Fibroblast of skin of back (primary cell): ENCODE measurements around the gene DUSP9.
"Not testable (repeated sequence)": the region's sequence is repeated elsewhere in the genome, so short reads cannot be mapped to it uniquely, and the experiment has no call there.

Experiments
- DNase-seq: peaks from one replicate; pipeline ENCODE4 v3.0.0-alpha.2; 2013

Gene DUSP9

GRCh38 chrX:153673428-153674218 is 26.6 kb downstream of the DUSP9 start, which contains the start of gene PNCK:
Gene PNCK (minus strand): TSS chrX:153673813. CDS start chrX:153673076, 737 bp downstream.
- DNase-seq = no peak

GRCh38 chrX:153674219-153674851 is 27.3 kb downstream of the DUSP9 start:
- DNase-seq = no peak

DNA sequence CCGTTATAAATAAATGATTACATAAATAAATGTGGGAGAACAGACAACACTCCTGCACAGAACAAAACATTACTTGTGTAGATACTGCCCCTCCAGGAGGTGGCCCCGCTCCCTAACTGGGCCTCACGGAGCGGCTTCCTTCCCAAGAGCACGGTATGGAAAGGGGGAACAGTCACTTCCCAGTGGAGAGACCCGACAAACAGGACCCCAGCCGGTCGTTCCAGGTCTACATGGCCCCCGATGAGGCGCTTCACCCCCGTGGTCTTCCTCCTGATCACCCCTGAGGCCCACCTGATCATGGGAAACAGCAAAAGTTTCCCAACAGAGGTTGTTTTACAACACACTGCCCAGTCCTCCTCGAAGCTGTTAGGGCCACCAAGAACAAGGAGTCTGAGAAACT is 34.2 kb downstream of the DUSP9 start:
- no peak for DNase-seq

GRCh38 chrX:153683486-153683885 is 36.5 kb downstream of the DUSP9 start:
- not testable (repeated sequence) for DNase-seq

DNA sequence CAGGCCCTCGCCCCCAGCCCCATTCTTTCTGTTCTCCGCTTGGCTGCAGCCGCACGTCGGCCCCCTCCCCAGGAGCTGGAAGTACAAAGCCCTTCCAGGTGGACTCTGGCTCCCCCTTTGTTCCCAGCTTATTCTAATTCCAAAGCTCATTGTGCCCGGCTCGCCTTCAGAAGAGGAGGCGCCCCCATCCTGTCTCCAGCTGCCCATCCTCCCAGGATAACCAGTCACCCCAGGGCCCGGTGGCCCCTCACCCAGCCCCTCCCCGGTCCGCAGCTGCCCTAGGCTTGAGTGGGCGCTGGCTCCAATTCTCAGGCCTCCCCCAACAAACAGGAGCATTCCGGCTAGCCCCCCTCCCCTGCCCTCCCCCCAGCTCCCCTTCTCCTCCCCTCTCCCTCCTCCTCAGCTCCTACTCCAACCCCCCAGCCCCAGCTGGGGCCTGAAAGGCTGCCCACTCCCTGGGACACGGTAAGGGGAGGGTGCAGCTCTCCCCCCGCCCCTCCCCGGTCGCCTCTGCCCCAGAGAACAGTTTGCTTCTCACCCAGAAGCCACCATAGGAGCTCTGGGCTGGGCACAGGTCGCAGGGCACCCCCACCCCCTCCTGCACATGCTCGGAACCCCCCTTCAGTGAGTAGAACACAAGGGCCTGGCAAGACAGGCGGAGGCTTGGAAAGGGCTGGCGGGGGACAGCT is 37.6 kb downstream of the DUSP9 start:
- DNase-seq = no peak

GRCh38 chrX:153685156-153685536 is 38.1 kb downstream of the DUSP9 start:
- no peak for DNase-seq

DNA sequence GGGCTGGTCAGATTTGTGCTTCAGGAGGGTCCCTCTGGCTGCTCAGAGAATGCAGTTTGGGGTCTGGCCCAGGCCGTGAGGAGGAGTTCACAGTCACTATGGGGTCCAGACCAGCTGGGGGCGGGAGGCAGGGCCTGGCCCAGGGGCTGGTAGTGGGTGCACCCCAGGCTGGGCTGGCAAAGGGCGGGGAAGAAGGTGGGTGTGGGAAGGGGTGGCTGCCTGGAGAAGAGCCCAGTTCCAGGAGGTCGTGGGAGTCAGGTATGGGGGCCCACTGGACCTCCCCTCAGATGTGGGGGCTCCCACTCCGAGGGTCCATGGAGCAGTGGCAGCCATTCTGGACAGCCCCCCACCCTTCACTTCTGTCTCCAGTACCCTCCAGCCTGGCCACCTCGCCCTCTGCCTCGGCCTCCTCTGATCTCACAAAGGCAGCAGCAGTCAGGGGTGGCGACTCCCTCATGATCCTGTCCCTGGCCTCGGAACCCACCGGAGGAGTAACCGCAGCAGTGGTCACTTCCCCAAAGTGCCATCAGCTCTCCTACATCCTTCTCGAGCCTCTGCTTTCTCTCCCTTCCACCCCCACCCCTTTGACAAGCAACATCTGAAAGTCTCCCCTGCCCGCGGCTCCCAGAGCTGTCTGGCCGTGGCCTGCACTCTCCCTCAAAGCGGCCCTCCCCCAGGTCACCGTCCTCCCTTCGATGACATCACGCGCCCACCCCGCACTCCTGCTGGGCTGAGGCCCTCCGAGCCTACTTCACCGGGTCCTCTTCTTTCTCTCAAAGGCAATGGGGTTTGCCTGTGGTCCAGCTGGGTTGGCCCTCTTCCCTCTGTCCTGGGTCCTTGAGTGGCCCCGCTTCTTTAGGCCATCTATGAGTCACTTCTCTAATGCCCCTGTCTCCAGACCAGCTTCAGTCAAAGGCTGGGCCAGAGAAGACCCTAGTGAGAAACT is 39.0 kb downstream of the DUSP9 start:
- no peak for DNase-seq

DNA sequence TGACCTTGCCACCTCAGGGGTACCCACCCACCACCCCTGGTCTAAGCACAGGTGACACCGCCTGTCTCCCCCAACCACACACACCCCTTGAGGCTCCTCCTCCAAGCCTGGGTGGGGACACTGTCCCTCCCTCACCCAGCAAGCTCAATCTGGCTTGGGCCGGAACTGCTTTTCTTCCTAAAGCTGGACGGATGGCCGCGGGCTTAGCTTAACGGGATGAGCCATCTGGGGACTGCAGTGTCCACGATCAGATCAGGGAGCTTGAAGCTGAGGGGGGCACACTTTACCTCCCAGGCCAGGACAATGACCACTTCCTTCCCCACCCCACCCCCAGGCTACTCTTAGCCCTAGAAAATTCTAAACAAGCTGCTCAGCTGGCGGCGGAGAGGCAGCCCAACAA is 39.7 kb downstream of the DUSP9 start:
- DNase-seq = no peak

- DNase-seq = peak; percentile 65
Observed at GRCh38 chrX:153687121-153688039, 40.4 kb downstream of the DUSP9 start, which contains the start of gene SLC6A8. Gene SLC6A8 (plus strand): TSS chrX:153687926. CDS start chrX:153688575, 649 bp downstream.

- DNase-seq = no peak
Observed at GRCh38 chrX:153688071-153688470, 41.1 kb downstream of the DUSP9 start.

- DNase-seq = no peak
Observed at GRCh38 chrX:153688506-153688905, 41.5 kb downstream of the DUSP9 start.

DNA sequence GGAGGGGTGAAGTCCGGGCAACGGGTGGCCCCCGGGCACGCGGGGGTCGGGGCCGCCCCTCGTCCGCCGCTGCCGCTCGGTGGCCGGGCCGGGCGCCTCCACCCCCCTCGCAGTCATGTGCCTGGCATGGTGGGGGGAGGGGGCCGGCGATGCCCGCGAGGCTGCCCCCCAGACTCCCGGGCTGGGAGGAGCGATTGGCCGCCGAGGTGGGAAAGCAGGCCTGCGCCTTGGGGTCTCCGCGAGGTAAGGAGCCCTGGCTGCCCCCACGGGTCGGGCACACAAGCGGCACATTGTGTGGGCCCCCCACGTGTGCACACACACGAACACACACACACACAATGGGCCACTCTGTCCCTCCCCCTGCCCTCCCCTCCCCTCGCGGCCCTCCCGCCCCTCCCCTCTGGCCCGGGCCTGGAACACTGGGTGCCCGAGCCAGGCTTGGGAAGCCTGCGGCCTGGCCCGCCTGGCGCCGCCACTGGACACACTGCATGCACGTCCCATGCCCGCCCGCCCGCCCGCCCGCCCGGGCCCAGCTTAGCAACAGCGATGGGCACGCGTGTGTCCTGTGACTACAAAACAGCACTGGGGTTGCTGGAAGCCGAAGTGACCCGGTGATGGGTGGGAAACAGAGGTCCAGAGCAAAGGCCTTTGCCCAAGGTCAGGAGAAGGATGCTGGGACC is 42.0 kb downstream of the DUSP9 start:
- DNase-seq = peak; percentile 23

DNA sequence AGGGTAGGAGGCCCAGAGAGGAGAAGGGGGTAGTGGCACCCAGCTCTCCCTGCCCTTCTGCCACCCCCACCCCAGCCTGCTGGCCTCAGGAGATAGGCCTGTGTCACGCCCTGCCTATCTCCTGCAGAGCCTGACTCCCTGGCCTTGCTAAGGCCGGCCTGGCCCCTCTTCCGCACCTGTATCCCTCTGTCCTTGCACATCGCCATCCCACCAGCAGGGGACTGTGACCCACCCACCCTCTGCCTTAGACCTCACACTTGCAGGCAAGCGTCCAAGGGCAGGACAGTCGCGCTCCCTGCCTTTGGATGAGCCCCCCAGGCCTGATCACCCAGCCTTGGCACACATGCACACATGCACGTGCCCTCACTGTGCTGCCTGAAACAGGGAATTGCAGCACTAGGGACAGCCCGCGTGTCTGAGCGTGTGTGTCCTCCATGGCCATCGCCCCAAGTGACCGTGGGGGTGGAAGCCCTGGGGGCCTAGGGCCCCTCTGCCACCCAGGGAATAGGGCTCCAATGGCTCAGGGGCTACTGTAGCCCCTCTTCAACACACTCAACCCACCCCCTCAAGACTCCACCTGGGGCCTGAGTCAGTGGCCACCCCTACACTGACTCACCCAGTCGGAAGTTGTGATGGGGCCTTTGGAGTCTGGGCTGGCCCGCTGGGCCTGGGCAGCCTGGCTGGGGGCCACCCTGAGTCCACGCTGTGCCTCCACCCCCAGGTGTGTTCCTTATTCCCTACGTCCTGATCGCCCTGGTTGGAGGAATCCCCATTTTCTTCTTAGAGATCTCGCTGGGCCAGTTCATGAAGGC is 42.9 kb downstream of the DUSP9 start:
- no peak for DNase-seq

DNA sequence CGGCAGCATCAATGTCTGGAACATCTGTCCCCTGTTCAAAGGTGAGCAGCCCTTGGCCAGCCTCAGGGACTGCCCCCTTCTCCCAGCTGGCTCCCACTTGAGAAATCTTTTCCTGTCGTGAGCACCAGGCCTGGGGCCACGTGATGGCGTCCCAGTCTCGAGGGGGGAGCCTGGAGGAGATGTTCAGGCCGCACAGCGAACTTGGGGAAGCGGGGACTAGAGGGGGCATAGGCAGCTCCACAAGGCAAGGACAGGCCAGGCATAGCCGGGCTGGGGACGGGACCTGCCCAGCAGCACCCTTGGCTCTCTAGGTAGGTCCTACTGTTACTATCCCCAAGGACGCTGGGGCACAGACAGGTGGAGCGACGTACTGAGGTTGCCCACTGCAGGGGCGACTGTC is 43.5 kb downstream of the DUSP9 start:
- DNase-seq = no peak

- DNase-seq = not testable (repeated sequence)
Observed at GRCh38 chrX:153691032-153691827, 44.2 kb downstream of the DUSP9 start.

DNA sequence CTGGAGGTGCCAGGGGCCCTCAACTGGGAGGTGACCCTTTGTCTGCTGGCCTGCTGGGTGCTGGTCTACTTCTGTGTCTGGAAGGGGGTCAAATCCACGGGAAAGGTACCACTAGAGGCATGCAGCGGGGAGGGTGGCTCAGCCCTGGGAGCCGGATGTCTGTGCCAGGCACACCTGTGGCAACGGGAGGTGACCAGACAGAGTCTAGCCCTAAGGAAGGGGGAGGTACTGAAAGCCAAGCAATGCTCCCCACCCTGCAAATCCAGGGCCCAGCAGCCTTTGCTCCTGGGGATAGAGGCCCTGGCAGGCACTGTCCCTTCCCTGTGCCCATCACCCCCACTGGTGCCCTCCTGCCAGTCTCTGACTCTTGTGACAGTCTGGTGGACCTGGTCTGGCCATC is 45.0 kb downstream of the DUSP9 start:
- DNase-seq = no peak

GRCh38 chrX:153692611-153693156 is 45.7 kb downstream of the DUSP9 start:
- DNase-seq = no peak
